Right lobe of liver (tissue), 4 donors: ENCODE data around the gene GLT8D2.

ENCODE experiments used
- POLR2A ChIP-seq: fragments of 450-650 bp; IDR thresholded peaks from one replicate; pipeline ENCODE4 v1.6.1; 2017; ENCODE audit warnings: antibody characterized with exemption, mild to moderate bottlenecking
- TF ChIP-seq, protein P1 (sequence below), 4 donors: fragments of 200-600 bp in 3 of 4; fragments of 450-650 bp in 1 of 4; IDR thresholded peaks; one replicate each; pipeline versions ENCODE4 v1.5.1 to v1.8.0; 2016 to 2022; ENCODE audit warnings: antibody characterized with exemption in 4 of 4, mild to moderate bottlenecking in 2 of 4
- donor health status: DM: no; HTN: no; CAD: no.
- donor health status: DM: no; HTN: no; CAD: no.
- donor health status: DM: no; HTN: yes; CAD: no.

DNA sequence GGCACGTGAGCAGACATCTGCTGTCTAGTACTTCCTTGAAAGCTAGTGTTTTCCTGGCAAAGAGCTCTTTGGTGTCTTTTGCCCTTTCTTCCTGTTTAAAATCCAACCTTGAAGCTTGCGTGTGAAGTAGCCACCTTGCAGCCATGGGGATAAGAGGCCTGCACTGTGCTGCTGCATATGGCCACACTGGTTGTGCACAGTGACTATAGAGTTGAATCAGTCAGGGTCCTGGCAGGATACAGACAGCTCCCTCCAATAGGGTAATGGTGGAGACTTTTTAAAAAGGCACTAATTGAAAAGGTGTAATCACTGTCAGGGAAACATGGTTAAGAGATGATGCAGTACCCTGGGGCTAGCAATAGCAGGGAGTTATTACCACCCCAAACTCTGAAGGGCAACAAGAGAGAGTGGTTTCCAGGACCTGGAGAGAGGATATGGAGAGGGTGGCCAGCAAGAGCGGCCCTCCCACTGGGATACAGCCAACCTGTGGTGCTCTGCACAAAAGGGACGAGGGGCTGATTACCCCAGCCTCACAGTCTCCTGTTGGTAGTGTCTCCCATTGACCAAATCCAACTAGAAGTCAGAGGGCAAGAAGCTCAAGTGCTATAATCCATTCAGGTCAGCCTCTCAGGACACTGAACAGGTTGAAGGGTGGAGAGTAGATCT, 4.8 kb upstream of the GLT8D2 start:
- TF ChIP-seq, protein P1, sequence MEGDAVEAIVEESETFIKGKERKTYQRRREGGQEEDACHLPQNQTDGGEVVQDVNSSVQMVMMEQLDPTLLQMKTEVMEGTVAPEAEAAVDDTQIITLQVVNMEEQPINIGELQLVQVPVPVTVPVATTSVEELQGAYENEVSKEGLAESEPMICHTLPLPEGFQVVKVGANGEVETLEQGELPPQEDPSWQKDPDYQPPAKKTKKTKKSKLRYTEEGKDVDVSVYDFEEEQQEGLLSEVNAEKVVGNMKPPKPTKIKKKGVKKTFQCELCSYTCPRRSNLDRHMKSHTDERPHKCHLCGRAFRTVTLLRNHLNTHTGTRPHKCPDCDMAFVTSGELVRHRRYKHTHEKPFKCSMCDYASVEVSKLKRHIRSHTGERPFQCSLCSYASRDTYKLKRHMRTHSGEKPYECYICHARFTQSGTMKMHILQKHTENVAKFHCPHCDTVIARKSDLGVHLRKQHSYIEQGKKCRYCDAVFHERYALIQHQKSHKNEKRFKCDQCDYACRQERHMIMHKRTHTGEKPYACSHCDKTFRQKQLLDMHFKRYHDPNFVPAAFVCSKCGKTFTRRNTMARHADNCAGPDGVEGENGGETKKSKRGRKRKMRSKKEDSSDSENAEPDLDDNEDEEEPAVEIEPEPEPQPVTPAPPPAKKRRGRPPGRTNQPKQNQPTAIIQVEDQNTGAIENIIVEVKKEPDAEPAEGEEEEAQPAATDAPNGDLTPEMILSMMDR (IDR thresholded peaks at IDR 0.05) = no peak
- no peak for TF ChIP-seq POLR2A
